ENCODE data around the gene DOCK3. TPM values are rescaled to one million over a fixed set of nuclear protein-coding genes. Genes with fewer than 3 reads are reported as not detected.

Gene DOCK3
- total RNA-seq, 1 donor from 2014 or later, result 21.0 TPM

DNA sequence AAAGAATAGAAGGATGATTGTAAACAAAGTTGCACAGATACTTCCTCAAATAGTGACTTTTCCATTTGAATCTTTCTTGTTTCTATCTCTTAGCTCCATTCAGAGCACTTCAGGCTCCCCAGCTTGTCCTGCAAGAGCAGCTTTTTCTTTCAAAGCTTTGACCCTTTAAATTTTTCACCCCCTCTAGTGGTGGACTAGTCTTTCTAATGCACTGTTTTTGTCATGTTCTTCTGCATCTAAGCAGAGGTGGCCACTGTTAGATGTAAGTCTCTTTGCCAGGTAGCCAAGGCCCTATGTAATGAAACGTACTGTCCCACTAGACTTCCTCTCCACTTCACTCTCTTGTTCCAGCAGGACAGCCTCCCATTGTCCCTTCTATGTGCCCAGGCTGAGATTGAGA is 636.3 kb downstream of the DOCK3 start:
- peaks cover 18% of the 10 kb centered on the region for H3K36me3 Mint-ChIP-seq
- H3K27ac Mint-ChIP-seq, result no peak overlapping the region
- H3K9me3 Mint-ChIP-seq, result peaks cover 10% of the 10 kb centered on the region
- no peaks in the 10 kb centered on the region for H3K4me1 Mint-ChIP-seq
- TF ChIP-seq, protein P1, sequence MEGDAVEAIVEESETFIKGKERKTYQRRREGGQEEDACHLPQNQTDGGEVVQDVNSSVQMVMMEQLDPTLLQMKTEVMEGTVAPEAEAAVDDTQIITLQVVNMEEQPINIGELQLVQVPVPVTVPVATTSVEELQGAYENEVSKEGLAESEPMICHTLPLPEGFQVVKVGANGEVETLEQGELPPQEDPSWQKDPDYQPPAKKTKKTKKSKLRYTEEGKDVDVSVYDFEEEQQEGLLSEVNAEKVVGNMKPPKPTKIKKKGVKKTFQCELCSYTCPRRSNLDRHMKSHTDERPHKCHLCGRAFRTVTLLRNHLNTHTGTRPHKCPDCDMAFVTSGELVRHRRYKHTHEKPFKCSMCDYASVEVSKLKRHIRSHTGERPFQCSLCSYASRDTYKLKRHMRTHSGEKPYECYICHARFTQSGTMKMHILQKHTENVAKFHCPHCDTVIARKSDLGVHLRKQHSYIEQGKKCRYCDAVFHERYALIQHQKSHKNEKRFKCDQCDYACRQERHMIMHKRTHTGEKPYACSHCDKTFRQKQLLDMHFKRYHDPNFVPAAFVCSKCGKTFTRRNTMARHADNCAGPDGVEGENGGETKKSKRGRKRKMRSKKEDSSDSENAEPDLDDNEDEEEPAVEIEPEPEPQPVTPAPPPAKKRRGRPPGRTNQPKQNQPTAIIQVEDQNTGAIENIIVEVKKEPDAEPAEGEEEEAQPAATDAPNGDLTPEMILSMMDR (IDR thresholded peaks at IDR 0.05; ENCODE audit: unreplicated experiment), result no peak
- DNase-seq (ENCODE audit: low spot score in 2 of 2, unreplicated experiment in 2 of 2), result no peak
- no peak overlapping the region for H3K4me3 Mint-ChIP-seq
- no peaks in the 10 kb centered on the region for H3K27me3 Mint-ChIP-seq (ENCODE audit: low read depth)

DNA sequence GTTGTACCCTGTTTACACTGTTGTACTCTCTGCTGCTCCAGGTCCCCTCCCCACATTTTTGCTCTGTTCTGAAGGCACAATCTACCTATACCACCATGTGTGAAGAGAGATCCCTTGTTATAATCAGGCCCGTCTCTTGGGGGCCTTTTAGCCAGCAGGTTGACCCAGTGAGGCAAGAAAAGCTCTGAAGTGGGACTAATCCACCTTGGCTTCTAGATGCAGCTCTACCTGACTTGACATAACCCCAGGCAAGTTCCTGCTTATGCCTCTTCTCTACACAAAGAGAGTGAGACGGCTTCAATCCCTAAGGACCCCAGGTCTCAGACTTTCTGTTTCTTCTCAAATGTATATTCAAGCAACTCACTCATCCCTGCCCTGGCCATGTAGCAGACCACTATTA is 653.5 kb downstream of the DOCK3 start:
- peaks cover 16% of the 10 kb centered on the region for H3K9me3 Mint-ChIP-seq

DNA sequence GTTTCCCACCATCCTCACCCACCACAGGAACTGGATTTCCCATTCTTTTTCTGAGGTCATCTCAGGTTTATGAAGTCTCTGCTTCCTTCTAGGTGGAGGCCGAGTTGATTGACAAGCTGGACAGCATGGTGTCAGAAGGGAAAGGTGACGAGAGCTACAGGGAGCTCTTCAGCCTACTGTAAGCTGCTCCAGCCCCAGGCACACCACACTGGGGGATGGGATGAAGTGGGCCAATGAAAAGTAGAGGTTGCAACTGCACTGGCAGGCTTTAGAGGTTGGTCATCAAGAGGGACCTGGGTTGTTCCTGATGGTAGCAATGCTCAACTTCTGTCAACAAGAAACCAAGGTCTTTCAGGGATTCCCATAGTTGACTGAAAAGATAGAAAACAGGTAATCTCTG is 655.3 kb downstream of the DOCK3 start:
- H3K27ac Mint-ChIP-seq, result no peak overlapping the region
- H3K9me3 Mint-ChIP-seq, result peaks cover 3% of the 10 kb centered on the region
- TF ChIP-seq, protein P1 (IDR thresholded peaks at IDR 0.05; ENCODE audit: unreplicated experiment), result no peak
- H3K36me3 Mint-ChIP-seq, result peaks cover 11% of the 10 kb centered on the region
- H3K27me3 Mint-ChIP-seq (ENCODE audit: low read depth), result no peaks in the 10 kb centered on the region
- no peaks in the 10 kb centered on the region for H3K4me1 Mint-ChIP-seq
- DNase-seq (ENCODE audit: low spot score in 2 of 2, unreplicated experiment in 2 of 2), result no peak
- no peak overlapping the region for H3K4me3 Mint-ChIP-seq

More for the DNA sequence above, 653.5 kb downstream of the DOCK3 start:
- Mint-ChIP-seq H3K27ac (no peak overlapping the region), H3K27me3 (ENCODE audit: low read depth) (no peaks in the 10 kb centered on the region), H3K36me3 (peaks cover 6% of the 10 kb centered on the region), H3K4me1 (no peaks in the 10 kb centered on the region), H3K4me3 (no peak overlapping the region)
- TF ChIP-seq, protein P1 (IDR thresholded peaks at IDR 0.05; ENCODE audit: unreplicated experiment), result no peak
- DNase-seq (ENCODE audit: low spot score in 2 of 2, unreplicated experiment in 2 of 2), result no peak

DNA sequence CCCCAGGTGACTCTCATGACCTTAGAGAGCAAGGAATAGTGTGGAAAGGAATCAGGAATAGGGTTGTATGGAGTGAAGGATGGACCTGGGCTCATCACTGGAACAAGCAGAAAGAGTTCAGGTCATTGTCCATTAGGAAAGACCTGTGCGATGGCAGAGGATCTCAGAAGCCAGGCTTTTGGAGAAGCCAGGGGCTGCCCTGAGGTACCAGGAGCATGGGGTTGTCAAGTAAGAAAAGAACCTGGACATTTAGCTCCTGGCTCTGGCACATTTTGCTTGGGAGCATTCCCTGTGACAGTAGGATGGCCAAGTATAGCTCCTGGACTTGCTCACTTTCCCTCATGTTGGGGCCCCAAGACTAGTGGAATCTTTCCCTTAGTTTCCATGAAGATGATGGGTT is 657.4 kb downstream of the DOCK3 start:
- H3K4me3 Mint-ChIP-seq, result no peak overlapping the region
- H3K9me3 Mint-ChIP-seq, result no peaks in the 10 kb centered on the region
- H3K27ac Mint-ChIP-seq, result no peak overlapping the region
- DNase-seq (ENCODE audit: low spot score in 2 of 2, unreplicated experiment in 2 of 2), result no peak
- no peaks in the 10 kb centered on the region for H3K27me3 Mint-ChIP-seq (ENCODE audit: low read depth)
- H3K36me3 Mint-ChIP-seq, result peaks cover 11% of the 10 kb centered on the region
- TF ChIP-seq, protein P1 (IDR thresholded peaks at IDR 0.05; ENCODE audit: unreplicated experiment), result no peak
- H3K4me1 Mint-ChIP-seq, result no peaks in the 10 kb centered on the region

DNA sequence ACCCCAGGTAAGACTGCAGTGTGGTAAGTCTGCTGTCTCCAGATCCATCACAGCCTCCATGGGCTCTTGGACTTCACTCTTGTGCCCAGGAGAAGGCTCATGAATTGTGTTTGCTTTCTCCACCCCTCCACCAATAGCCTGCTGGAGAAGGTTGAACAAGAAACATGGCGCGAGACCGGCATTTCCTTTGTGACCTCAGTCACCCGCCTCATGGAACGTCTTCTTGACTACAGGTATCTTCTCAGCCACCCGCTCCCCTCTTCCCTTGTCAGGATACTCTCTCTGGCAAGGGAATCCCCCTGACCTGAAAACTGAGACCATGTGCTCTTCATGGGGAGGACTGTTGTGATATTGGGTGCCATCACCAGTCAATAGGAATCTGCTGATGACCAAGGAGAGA is 658.3 kb downstream of the DOCK3 start:
- H3K27me3 Mint-ChIP-seq (ENCODE audit: low read depth), result no peaks in the 10 kb centered on the region
- H3K36me3 Mint-ChIP-seq, result peaks cover 11% of the 10 kb centered on the region
- no peak overlapping the region for H3K4me3 Mint-ChIP-seq
- DNase-seq (ENCODE audit: low spot score in 2 of 2, unreplicated experiment in 2 of 2), result no peak
- H3K9me3 Mint-ChIP-seq, result no peaks in the 10 kb centered on the region
- TF ChIP-seq, protein P1 (IDR thresholded peaks at IDR 0.05; ENCODE audit: unreplicated experiment), result no peak
- H3K27ac Mint-ChIP-seq, result no peak overlapping the region
- H3K4me1 Mint-ChIP-seq, result no peaks in the 10 kb centered on the region

DNA sequence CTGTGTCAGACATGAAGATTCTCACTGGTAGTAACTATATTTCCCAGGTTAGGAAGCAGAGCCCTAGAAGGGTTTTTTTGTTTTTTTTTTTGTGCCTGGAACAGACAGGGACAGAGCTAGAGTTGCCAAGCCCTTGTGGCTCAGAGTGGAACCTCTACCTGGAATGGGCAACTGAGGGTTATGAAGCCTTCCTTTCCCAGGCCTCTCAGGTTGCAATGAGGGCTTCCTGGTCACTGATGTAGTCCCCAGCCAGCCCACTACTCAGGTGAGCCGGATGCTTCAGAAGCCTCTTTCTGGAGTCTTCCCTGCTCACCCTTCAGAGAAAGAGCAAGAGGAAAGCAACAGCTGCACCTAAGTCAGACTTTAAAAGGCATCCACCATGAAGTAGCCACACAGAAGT is 661.5 kb downstream of the DOCK3 start:
- H3K27ac Mint-ChIP-seq, result no peak overlapping the region
- no peaks in the 10 kb centered on the region for H3K9me3 Mint-ChIP-seq
- H3K27me3 Mint-ChIP-seq (ENCODE audit: low read depth), result no peaks in the 10 kb centered on the region
- TF ChIP-seq, protein P1 (IDR thresholded peaks at IDR 0.05; ENCODE audit: unreplicated experiment), result no peak
- peaks cover 13% of the 10 kb centered on the region for H3K4me1 Mint-ChIP-seq
- DNase-seq (ENCODE audit: low spot score in 2 of 2, unreplicated experiment in 2 of 2), result no peak
- no peak overlapping the region for H3K4me3 Mint-ChIP-seq
- peaks cover 11% of the 10 kb centered on the region for H3K36me3 Mint-ChIP-seq

Data from mesothelial cell of epicardium (in vitro differentiated cells).